ENCODE data around the gene PLEKHG7.

The PLEKHG7 gene

GRCh38 chr12:92703786-92704185 lies 997 bp downstream of the PLEKHG7 start (continued):
- TF ChIP-seq, protein P1, sequence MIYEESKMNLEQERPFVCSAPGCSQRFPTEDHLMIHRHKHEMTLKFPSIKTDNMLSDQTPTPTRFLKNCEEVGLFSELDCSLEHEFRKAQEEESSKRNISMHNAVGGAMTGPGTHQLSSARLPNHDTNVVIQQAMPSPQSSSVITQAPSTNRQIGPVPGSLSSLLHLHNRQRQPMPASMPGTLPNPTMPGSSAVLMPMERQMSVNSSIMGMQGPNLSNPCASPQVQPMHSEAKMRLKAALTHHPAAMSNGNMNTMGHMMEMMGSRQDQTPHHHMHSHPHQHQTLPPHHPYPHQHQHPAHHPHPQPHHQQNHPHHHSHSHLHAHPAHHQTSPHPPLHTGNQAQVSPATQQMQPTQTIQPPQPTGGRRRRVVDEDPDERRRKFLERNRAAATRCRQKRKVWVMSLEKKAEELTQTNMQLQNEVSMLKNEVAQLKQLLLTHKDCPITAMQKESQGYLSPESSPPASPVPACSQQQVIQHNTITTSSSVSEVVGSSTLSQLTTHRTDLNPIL (CRISPR knock-in tag; IDR thresholded peaks at IDR 0.05; ENCODE audit: low read depth) = no peak
- TF ChIP-seq, protein P2, sequence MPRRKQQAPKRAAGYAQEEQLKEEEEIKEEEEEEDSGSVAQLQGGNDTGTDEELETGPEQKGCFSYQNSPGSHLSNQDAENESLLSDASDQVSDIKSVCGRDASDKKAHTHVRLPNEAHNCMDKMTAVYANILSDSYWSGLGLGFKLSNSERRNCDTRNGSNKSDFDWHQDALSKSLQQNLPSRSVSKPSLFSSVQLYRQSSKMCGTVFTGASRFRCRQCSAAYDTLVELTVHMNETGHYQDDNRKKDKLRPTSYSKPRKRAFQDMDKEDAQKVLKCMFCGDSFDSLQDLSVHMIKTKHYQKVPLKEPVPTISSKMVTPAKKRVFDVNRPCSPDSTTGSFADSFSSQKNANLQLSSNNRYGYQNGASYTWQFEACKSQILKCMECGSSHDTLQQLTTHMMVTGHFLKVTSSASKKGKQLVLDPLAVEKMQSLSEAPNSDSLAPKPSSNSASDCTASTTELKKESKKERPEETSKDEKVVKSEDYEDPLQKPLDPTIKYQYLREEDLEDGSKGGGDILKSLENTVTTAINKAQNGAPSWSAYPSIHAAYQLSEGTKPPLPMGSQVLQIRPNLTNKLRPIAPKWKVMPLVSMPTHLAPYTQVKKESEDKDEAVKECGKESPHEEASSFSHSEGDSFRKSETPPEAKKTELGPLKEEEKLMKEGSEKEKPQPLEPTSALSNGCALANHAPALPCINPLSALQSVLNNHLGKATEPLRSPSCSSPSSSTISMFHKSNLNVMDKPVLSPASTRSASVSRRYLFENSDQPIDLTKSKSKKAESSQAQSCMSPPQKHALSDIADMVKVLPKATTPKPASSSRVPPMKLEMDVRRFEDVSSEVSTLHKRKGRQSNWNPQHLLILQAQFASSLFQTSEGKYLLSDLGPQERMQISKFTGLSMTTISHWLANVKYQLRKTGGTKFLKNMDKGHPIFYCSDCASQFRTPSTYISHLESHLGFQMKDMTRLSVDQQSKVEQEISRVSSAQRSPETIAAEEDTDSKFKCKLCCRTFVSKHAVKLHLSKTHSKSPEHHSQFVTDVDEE (CRISPR knock-in tag; IDR thresholded peaks at IDR 0.05) = no peak
- no peak for TF ChIP-seq ZNF565 (CRISPR knock-in tag; conservative IDR thresholded peaks at IDR 0.05; ENCODE audit: low read depth)
- TF ChIP-seq ISL1 (CRISPR knock-in tag; IDR thresholded peaks at IDR 0.05) = no peak
- no peak for TF ChIP-seq ZNF8 (CRISPR knock-in tag; IDR thresholded peaks at IDR 0.05)
- no peak for TF ChIP-seq ARNTL (CRISPR knock-in tag; IDR thresholded peaks at IDR 0.05; ENCODE audit: borderline replicate concordance, low read depth)
- no peak for TF ChIP-seq TCF4 (CRISPR knock-in tag; IDR thresholded peaks at IDR 0.05; ENCODE audit: borderline replicate concordance)

DNA sequence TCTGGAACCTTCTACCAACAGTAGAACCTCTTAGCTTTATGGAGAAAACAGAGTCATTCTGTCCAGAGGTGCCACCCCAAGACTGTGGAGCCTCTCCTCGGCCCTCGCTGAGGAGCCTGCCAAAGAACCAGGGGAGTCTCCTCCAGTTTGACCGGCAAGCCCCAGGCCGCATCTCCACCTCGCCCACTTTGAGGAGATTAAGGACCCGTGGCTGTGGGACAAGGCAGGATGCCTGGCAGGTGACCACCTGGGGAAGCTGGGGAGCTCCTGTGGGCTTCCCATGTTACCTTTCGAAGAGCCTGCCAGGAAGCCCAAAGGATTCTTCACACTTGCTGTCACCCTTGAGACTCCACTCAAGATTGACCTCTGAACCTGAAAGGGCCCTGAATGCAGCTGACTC lies 3.8 kb downstream of the PLEKHG7 start:
- TF ChIP-seq PATZ1 (CRISPR knock-in tag; IDR thresholded peaks at IDR 0.05; ENCODE audit: borderline replicate concordance) = no peak
- no peak for TF ChIP-seq ESRRG (CRISPR knock-in tag; IDR thresholded peaks at IDR 0.05)
- TF ChIP-seq SNAI2 (CRISPR knock-in tag; IDR thresholded peaks at IDR 0.05) = no peak
- no peak for TF ChIP-seq OSR1 (CRISPR knock-in tag; IDR thresholded peaks at IDR 0.05)
- no peak for TF ChIP-seq RARB (CRISPR knock-in tag; IDR thresholded peaks at IDR 0.05)
- TF ChIP-seq POU6F1 (CRISPR knock-in tag; IDR thresholded peaks at IDR 0.05; ENCODE audit: borderline replicate concordance, low read depth) = no peak
- no peak for TF ChIP-seq ZFP30 (CRISPR knock-in tag; IDR thresholded peaks at IDR 0.05)
- no peak for TF ChIP-seq ISL1 (CRISPR knock-in tag; IDR thresholded peaks at IDR 0.05)
- TF ChIP-seq CSDC2 (CRISPR knock-in tag; IDR thresholded peaks at IDR 0.05) = no peak
- TF ChIP-seq TOX (CRISPR knock-in tag; IDR thresholded peaks at IDR 0.05; ENCODE audit: borderline replicate concordance) = no peak
- TF ChIP-seq TCF4 (CRISPR knock-in tag; IDR thresholded peaks at IDR 0.05; ENCODE audit: borderline replicate concordance) = no peak
- TF ChIP-seq, protein P2 (CRISPR knock-in tag; IDR thresholded peaks at IDR 0.05) = no peak
- ATAC-seq = no peak

GRCh38 chr12:92707926-92708325 lies 5.1 kb downstream of the PLEKHG7 start:
- TF ChIP-seq ZNF8 (CRISPR knock-in tag; IDR thresholded peaks at IDR 0.05) (no peak), ZC3H10 (CRISPR knock-in tag; IDR thresholded peaks at IDR 0.05) (no peak), SNAI2 (CRISPR knock-in tag; IDR thresholded peaks at IDR 0.05) (no peak), ZFP3 (CRISPR knock-in tag; IDR thresholded peaks at IDR 0.05) (no peak), ESRRG (CRISPR knock-in tag; IDR thresholded peaks at IDR 0.05) (no peak), TOX (CRISPR knock-in tag; IDR thresholded peaks at IDR 0.05; ENCODE audit: borderline replicate concordance) (no peak)
- TF ChIP-seq, protein P1 (CRISPR knock-in tag; IDR thresholded peaks at IDR 0.05; ENCODE audit: low read depth) = no peak
- TF ChIP-seq, protein P3, sequence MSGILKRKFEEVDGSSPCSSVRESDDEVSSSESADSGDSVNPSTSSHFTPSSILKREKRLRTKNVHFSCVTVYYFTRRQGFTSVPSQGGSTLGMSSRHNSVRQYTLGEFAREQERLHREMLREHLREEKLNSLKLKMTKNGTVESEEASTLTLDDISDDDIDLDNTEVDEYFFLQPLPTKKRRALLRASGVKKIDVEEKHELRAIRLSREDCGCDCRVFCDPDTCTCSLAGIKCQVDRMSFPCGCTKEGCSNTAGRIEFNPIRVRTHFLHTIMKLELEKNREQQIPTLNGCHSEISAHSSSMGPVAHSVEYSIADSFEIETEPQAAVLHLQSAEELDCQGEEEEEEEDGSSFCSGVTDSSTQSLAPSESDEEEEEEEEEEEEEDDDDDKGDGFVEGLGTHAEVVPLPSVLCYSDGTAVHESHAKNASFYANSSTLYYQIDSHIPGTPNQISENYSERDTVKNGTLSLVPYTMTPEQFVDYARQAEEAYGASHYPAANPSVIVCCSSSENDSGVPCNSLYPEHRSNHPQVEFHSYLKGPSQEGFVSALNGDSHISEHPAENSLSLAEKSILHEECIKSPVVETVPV (CRISPR knock-in tag; IDR thresholded peaks at IDR 0.05) = no peak
- no peak for ATAC-seq
